Transverse colon (tissue), 4 donors: ENCODE measurements around the gene PIEZO1.

ENCODE experiments used
- CTCF ChIP-seq, 5 experiments: fragments of 200-600 bp in 3 of 5; fragments of 450-650 bp in 2 of 5; sonication (generic) in 3 of 5; IDR thresholded peaks; 1 replicate in 2 of 5; 2 replicates in 3 of 5; pipeline ENCODE4 v1.5.1; 2016 to 2017; ENCODE audit warnings: antibody characterized with exemption in 5 of 5, inconsistent platforms in 3 of 5, mild to moderate bottlenecking in 2 of 5, moderate library complexity in 1 of 5
- POLR2AphosphoS5 ChIP-seq, 3 donors: sonication (generic); formaldehyde crosslinking; IDR thresholded peaks; one replicate each; pipeline ENCODE4 v1.6.1; 2016; ENCODE audit warnings: antibody characterized with exemption in 3 of 3

GRCh38 chr16:88739977-88740726, 44.9 kb downstream of the PIEZO1 start:
- TF ChIP-seq CTCF (IDR thresholded peaks at IDR 0.05) (no peak), POLR2AphosphoS5 (IDR thresholded peaks at IDR 0.05) (no peak)
